Activated CD4-positive, alpha-beta T cell treated with anti-CD3 and anti-CD28 coated beads, Interleukin-2, amount 10 ng/mL, durations not matched to agents 24 days and 14 days (primary cell): ENCODE measurements around the gene CREBL2. TPM values are rescaled to one million over a fixed set of nuclear protein-coding genes. Genes with fewer than 3 reads are reported as not detected.
A peak's percentile ranks its signal among the peaks of the same experiment; 100 is the strongest.
"Not testable (repeated sequence)": the region's sequence is repeated elsewhere in the genome, so short reads cannot be mapped to it uniquely, and the experiment has no call there.

Experiments
- DNase-seq: peaks from one replicate; pipeline ENCODE4 v3.0.0; 2022
- H3K27ac Mint-ChIP-seq: one replicate; pipeline ENCODE4 v1.8.0; 2022; ENCODE audit warnings: mild to moderate bottlenecking, mixed read lengths
- H3K27me3 Mint-ChIP-seq: one replicate; pipeline ENCODE4 v1.8.0; 2022; ENCODE audit warnings: mixed read lengths
- H3K36me3 Mint-ChIP-seq: one replicate; pipeline ENCODE4 v1.8.0; 2022; ENCODE audit warnings: low read depth, mild to moderate bottlenecking, mixed read lengths
- H3K4me1 Mint-ChIP-seq: one replicate; pipeline ENCODE4 v1.8.0; 2021; ENCODE audit warnings: mixed read lengths
- H3K4me3 Mint-ChIP-seq: one replicate; pipeline ENCODE4 v1.8.0; 2022; ENCODE audit warnings: mild to moderate bottlenecking, moderate library complexity, mixed read lengths
- H3K9me3 Mint-ChIP-seq: one replicate; pipeline ENCODE4 v1.8.0; 2021; ENCODE audit warnings: mixed read lengths
- intact Hi-C: fragments of 100-400 bp; cut with micrococcal nuclease; formaldehyde crosslinking; loops from one replicate; pipeline ENCODE4 v1.15.1; 2023
- total RNA-seq: library from RNA; stranded (reverse); gene quantifications from 2 replicates; pipeline ENCODE4 v1.2.3, GENCODE V29; 2022

Gene CREBL2
- total RNA-seq, 1 donor from 2014 or later = 17.3 TPM

- H3K27ac Mint-ChIP-seq = no peak overlapping the region
- no peaks in the 10 kb centered on the region for H3K27me3 Mint-ChIP-seq
- peaks cover 24% of the 10 kb centered on the region for H3K4me1 Mint-ChIP-seq
- no peak overlapping the region for H3K4me3 Mint-ChIP-seq
- H3K36me3 Mint-ChIP-seq = peaks cover 12% of the 10 kb centered on the region
- H3K9me3 Mint-ChIP-seq = no peaks in the 10 kb centered on the region
- intact Hi-C loops = no loop called here
- no peak for DNase-seq
Measured at GRCh38 chr12:12630850-12631249, 19.2 kb downstream of the CREBL2 start.

GRCh38 chr12:12635651-12636050 is 24.0 kb downstream of the CREBL2 start:
- DNase-seq = no peak
- Mint-ChIP-seq H3K27ac (no peak overlapping the region), H3K27me3 (no peaks in the 10 kb centered on the region), H3K9me3 (peaks cover 7% of the 10 kb centered on the region), H3K4me1 (peaks cover 6% of the 10 kb centered on the region), H3K4me3 (no peak overlapping the region), H3K36me3 (peaks cover 46% of the 10 kb centered on the region)
- intact Hi-C loops = no loop called here

GRCh38 chr12:12636641-12637040 is 25.0 kb downstream of the CREBL2 start:
- Mint-ChIP-seq H3K9me3 (peaks cover 7% of the 10 kb centered on the region), H3K4me3 (no peak overlapping the region), H3K36me3 (peaks cover 50% of the 10 kb centered on the region), H3K27ac (no peak overlapping the region), H3K27me3 (no peaks in the 10 kb centered on the region), H3K4me1 (no peaks in the 10 kb centered on the region)
- intact Hi-C loops = no loop called here
- no peak for DNase-seq

- intact Hi-C loops, H3K27me3 Mint-ChIP-seq: not testable (repeated sequence)
Measured at GRCh38 chr12:12639995-12640394, 28.3 kb downstream of the CREBL2 start.

GRCh38 chr12:12641650-12642049 is 30.0 kb downstream of the CREBL2 start:
- Mint-ChIP-seq H3K27ac (no peak overlapping the region), H3K4me1 (peaks cover 12% of the 10 kb centered on the region), H3K4me3 (no peak overlapping the region), H3K36me3 (peaks cover 68% of the 10 kb centered on the region), H3K27me3 (no peaks in the 10 kb centered on the region), H3K9me3 (peaks cover 8% of the 10 kb centered on the region)
- DNase-seq = no peak
- intact Hi-C loops = no loop called here

More at GRCh38 chr12:12639995-12640394, 28.3 kb downstream of the CREBL2 start:
- H3K4me3 Mint-ChIP-seq, DNase-seq, H3K4me1 Mint-ChIP-seq, H3K9me3 Mint-ChIP-seq, H3K27ac Mint-ChIP-seq: not testable (repeated sequence)
- H3K36me3 Mint-ChIP-seq = peaks cover 68% of the 10 kb centered on the region

GRCh38 chr12:12642916-12643315 is 31.2 kb downstream of the CREBL2 start:
- Mint-ChIP-seq H3K4me1 (peaks cover 14% of the 10 kb centered on the region), H3K9me3 (peaks cover 18% of the 10 kb centered on the region), H3K27me3 (no peaks in the 10 kb centered on the region), H3K4me3 (no peak overlapping the region), H3K27ac (no peak overlapping the region), H3K36me3 (peaks cover 71% of the 10 kb centered on the region)
- no peak for DNase-seq
- intact Hi-C loops = no loop called here

GRCh38 chr12:12645485-12645884 is 33.8 kb downstream of the CREBL2 start:
- intact Hi-C loops = loop anchor here (2.0 to 5.0 kb wide), 2 partner anchors 33 to 59 kb away; partner anchors contain the start of gene CREBL2
- Mint-ChIP-seq H3K9me3 (peaks cover 23% of the 10 kb centered on the region), H3K27me3 (no peaks in the 10 kb centered on the region), H3K4me1 (peaks cover 14% of the 10 kb centered on the region), H3K4me3 (no peak overlapping the region), H3K36me3 (peaks cover 67% of the 10 kb centered on the region), H3K27ac (peak overlapping the region; percentile 79)
- DNase-seq = peak; percentile 80

GRCh38 chr12:12645968-12646367 is 34.3 kb downstream of the CREBL2 start:
- not testable (repeated sequence) for H3K4me3 Mint-ChIP-seq, H3K27me3 Mint-ChIP-seq, DNase-seq
- Mint-ChIP-seq H3K4me1 (peaks cover 14% of the 10 kb centered on the region), H3K36me3 (peaks cover 67% of the 10 kb centered on the region), H3K9me3 (peaks cover 26% of the 10 kb centered on the region), H3K27ac (peak overlapping the region; percentile 79)
- intact Hi-C loops = loop anchor here (1.0 to 5.0 kb wide), 3 partner anchors 10 to 59 kb away; partner anchors contain the start of gene CREBL2

GRCh38 chr12:12646483-12647072 is 34.9 kb downstream of the CREBL2 start:
- H3K36me3 Mint-ChIP-seq = peaks cover 70% of the 10 kb centered on the region
- no peak overlapping the region for H3K27ac Mint-ChIP-seq
- H3K9me3 Mint-ChIP-seq = peaks cover 26% of the 10 kb centered on the region
- peaks cover 16% of the 10 kb centered on the region for H3K4me1 Mint-ChIP-seq
- H3K4me3 Mint-ChIP-seq = no peak overlapping the region
- intact Hi-C loops = loop anchor here (1.0 to 5.0 kb wide), 2 partner anchors 10 to 34 kb away; partner anchors contain the start of gene CREBL2
- H3K27me3 Mint-ChIP-seq = no peaks in the 10 kb centered on the region
- no peak for DNase-seq

GRCh38 chr12:12648284-12648683 is 36.6 kb downstream of the CREBL2 start:
- peaks cover 57% of the 10 kb centered on the region for H3K36me3 Mint-ChIP-seq
- H3K4me1 Mint-ChIP-seq = peaks cover 16% of the 10 kb centered on the region
- H3K9me3 Mint-ChIP-seq = peaks cover 26% of the 10 kb centered on the region

GRCh38 chr12:12648951-12649650 is 37.4 kb downstream of the CREBL2 start:
- Mint-ChIP-seq H3K27me3 (no peaks in the 10 kb centered on the region), H3K4me3 (no peak overlapping the region), H3K27ac (no peak overlapping the region), H3K4me1 (peaks cover 16% of the 10 kb centered on the region), H3K36me3 (peaks cover 52% of the 10 kb centered on the region), H3K9me3 (peaks cover 26% of the 10 kb centered on the region)
- no peak for DNase-seq
- intact Hi-C loops = loop anchor here (5.0 kb wide), 1 partner anchor 37 kb away; the partner anchor contains the start of gene CREBL2

More at GRCh38 chr12:12648284-12648683, 36.6 kb downstream of the CREBL2 start:
- no peak for DNase-seq
- Mint-ChIP-seq H3K27ac (no peak overlapping the region), H3K27me3 (no peaks in the 10 kb centered on the region), H3K4me3 (no peak overlapping the region)
- intact Hi-C loops = loop anchor here (5.0 kb wide), 1 partner anchor 36 kb away; the partner anchor contains the start of gene CREBL2

- Mint-ChIP-seq H3K27ac (no peak overlapping the region), H3K9me3 (peaks cover 25% of the 10 kb centered on the region), H3K27me3 (no peaks in the 10 kb centered on the region), H3K4me3 (no peak overlapping the region), H3K4me1 (peaks cover 10% of the 10 kb centered on the region), H3K36me3 (peaks cover 37% of the 10 kb centered on the region)
- DNase-seq = no peak
- intact Hi-C loops = no loop called here
Measured at GRCh38 chr12:12651752-12652151, 40.1 kb downstream of the CREBL2 start.

- H3K4me1 Mint-ChIP-seq, intact Hi-C loops, H3K4me3 Mint-ChIP-seq, DNase-seq, H3K27me3 Mint-ChIP-seq, H3K27ac Mint-ChIP-seq: not testable (repeated sequence)
- H3K9me3 Mint-ChIP-seq = peaks cover 17% of the 10 kb centered on the region
- H3K36me3 Mint-ChIP-seq = peaks cover 28% of the 10 kb centered on the region
Measured at GRCh38 chr12:12652704-12653103, 41.0 kb downstream of the CREBL2 start.

GRCh38 chr12:12653922-12654321 is 42.2 kb downstream of the CREBL2 start:
- Mint-ChIP-seq H3K4me3 (no peak overlapping the region), H3K27me3 (no peaks in the 10 kb centered on the region), H3K27ac (no peak overlapping the region), H3K4me1 (peaks cover 9% of the 10 kb centered on the region), H3K9me3 (peaks cover 11% of the 10 kb centered on the region), H3K36me3 (peaks cover 19% of the 10 kb centered on the region)
- intact Hi-C loops = no loop called here
- DNase-seq = no peak
